ENCODE data around the gene DOCK11. TPM values are rescaled to one million over a fixed set of nuclear protein-coding genes. Genes with fewer than 3 reads are reported as not detected.
"Not testable (repeated sequence)": the region's sequence is repeated elsewhere in the genome, so short reads cannot be mapped to it uniquely, and the experiment has no call there.

The DOCK11 gene
- total and polyA plus RNA-seq, 2 experiments from 2014 or later: 11.7 to 21.9 TPM

- no peak for DNase-seq
- no peaks in the 10 kb centered on the region for H3K4me1 ChIP-seq (ENCODE audit: insufficient read depth)
- no peak overlapping the region for H3K9ac ChIP-seq
- H3K4me3 ChIP-seq: no peak overlapping the region
- WGBS, 2 experiments (ENCODE audit: low coverage in 1 of 2, low lambda C conversion rate in 2 of 2, missing lambda C conversion rate in 2 of 2): 81 to 90% methylated on average over 4 of the region's 4 CpGs
- H3K9me3 ChIP-seq (ENCODE audit: low read depth): no peaks in the 10 kb centered on the region
- H3F3A ChIP-seq (ENCODE audit: insufficient read depth): no peaks in the 10 kb centered on the region
- no peaks in the 10 kb centered on the region for H3K36me3 ChIP-seq (ENCODE audit: low read depth)
- H3K27ac ChIP-seq: no peak overlapping the region
- no peaks in the 10 kb centered on the region for H4K20me1 ChIP-seq (ENCODE audit: insufficient read depth)
- in situ Hi-C loops (cut with MboI): no loop called here
- TF ChIP-seq EZH2phosphoT487 (IDR thresholded peaks at IDR 0.05; ENCODE audit: insufficient read depth, low read depth): no peak
- no peak for TF ChIP-seq EZH2 (IDR thresholded peaks at IDR 0.05; ENCODE audit: insufficient read depth, poor library complexity, severe bottlenecking)
- H3K9me2 ChIP-seq (ENCODE audit: insufficient read depth): no peaks in the 10 kb centered on the region
- H2AFZ ChIP-seq: no peak overlapping the region
- no peaks in the 10 kb centered on the region for H3K79me2 ChIP-seq (ENCODE audit: insufficient read depth)
- no peaks in the 10 kb centered on the region for H3K27me3 ChIP-seq (replicated peaks; ENCODE audit: insufficient read depth)
- no peak overlapping the region for H3K4me2 ChIP-seq (ENCODE audit: unreplicated experiment)
Observed at GRCh38 chrX:118475903-118476302, 19.7 kb upstream of the DOCK11 start.

GRCh38 chrX:118480172-118480571 is 15.4 kb upstream of the DOCK11 start:
- Histone ChIP-seq H3K79me2 (ENCODE audit: insufficient read depth) (no peaks in the 10 kb centered on the region), H3K27ac (no peak overlapping the region), H3K9ac (no peak overlapping the region), H3K4me3 (no peak overlapping the region), H3K36me3 (ENCODE audit: low read depth) (no peaks in the 10 kb centered on the region), H3K27me3 (replicated peaks; ENCODE audit: insufficient read depth) (no peaks in the 10 kb centered on the region), H3K4me2 (ENCODE audit: unreplicated experiment) (no peak overlapping the region), H3F3A (ENCODE audit: insufficient read depth) (no peaks in the 10 kb centered on the region), H4K20me1 (ENCODE audit: insufficient read depth) (no peaks in the 10 kb centered on the region), H3K9me3 (ENCODE audit: low read depth) (no peaks in the 10 kb centered on the region), H2AFZ (no peak overlapping the region), H3K4me1 (ENCODE audit: insufficient read depth) (no peaks in the 10 kb centered on the region), H3K9me2 (ENCODE audit: insufficient read depth) (no peaks in the 10 kb centered on the region)
- TF ChIP-seq EZH2 (IDR thresholded peaks at IDR 0.05; ENCODE audit: insufficient read depth, poor library complexity, severe bottlenecking) (no peak), EZH2phosphoT487 (IDR thresholded peaks at IDR 0.05; ENCODE audit: insufficient read depth, low read depth) (no peak)
- no peak for DNase-seq
- in situ Hi-C loops (cut with MboI): no loop called here
- 86 to 100% methylated on average over 1 of the region's 1 CpG for WGBS, 2 experiments (ENCODE audit: low coverage in 1 of 2, low lambda C conversion rate in 2 of 2, missing lambda C conversion rate in 2 of 2)

GRCh38 chrX:118482384-118482783 is 13.2 kb upstream of the DOCK11 start:
- H2AFZ ChIP-seq; H3K27me3 ChIP-seq (replicated peaks; ENCODE audit: insufficient read depth); H4K20me1 ChIP-seq (ENCODE audit: insufficient read depth); H3K9me2 ChIP-seq (ENCODE audit: insufficient read depth); H3K9ac ChIP-seq; H3K4me3 ChIP-seq; H3K27ac ChIP-seq; in situ Hi-C loops (cut with MboI); DNase-seq; H3K36me3 ChIP-seq (ENCODE audit: low read depth); H3F3A ChIP-seq (ENCODE audit: insufficient read depth); H3K4me1 ChIP-seq (ENCODE audit: insufficient read depth); H3K4me2 ChIP-seq (ENCODE audit: unreplicated experiment); H3K9me3 ChIP-seq (ENCODE audit: low read depth); H3K79me2 ChIP-seq (ENCODE audit: insufficient read depth): not testable (repeated sequence)
- WGBS, 2 experiments (ENCODE audit: low coverage in 1 of 2, low lambda C conversion rate in 2 of 2, missing lambda C conversion rate in 2 of 2): 97 to 98% methylated on average over 4 of the region's 4 CpGs

GRCh38 chrX:118484216-118484903 is 11.3 kb upstream of the DOCK11 start:
- in situ Hi-C loops (cut with MboI): no loop called here
- Histone ChIP-seq H3K79me2 (ENCODE audit: insufficient read depth) (no peaks in the 10 kb centered on the region), H2AFZ (no peak overlapping the region), H3F3A (ENCODE audit: insufficient read depth) (no peaks in the 10 kb centered on the region), H3K4me3 (no peak overlapping the region), H3K9me3 (ENCODE audit: low read depth) (no peaks in the 10 kb centered on the region), H3K36me3 (ENCODE audit: low read depth) (no peaks in the 10 kb centered on the region), H3K27me3 (replicated peaks; ENCODE audit: insufficient read depth) (no peaks in the 10 kb centered on the region), H3K27ac (no peak overlapping the region), H3K4me2 (ENCODE audit: unreplicated experiment) (no peak overlapping the region), H4K20me1 (ENCODE audit: insufficient read depth) (no peaks in the 10 kb centered on the region), H3K9me2 (ENCODE audit: insufficient read depth) (no peaks in the 10 kb centered on the region), H3K9ac (no peak overlapping the region), H3K4me1 (ENCODE audit: insufficient read depth) (no peaks in the 10 kb centered on the region)
- WGBS, 2 experiments (ENCODE audit: low coverage in 1 of 2, low lambda C conversion rate in 2 of 2, missing lambda C conversion rate in 2 of 2): 82 to 84% methylated on average over 7 to 9 of the region's 9 CpGs
- TF ChIP-seq EZH2 (IDR thresholded peaks at IDR 0.05; ENCODE audit: insufficient read depth, poor library complexity, severe bottlenecking) (no peak), EZH2phosphoT487 (IDR thresholded peaks at IDR 0.05; ENCODE audit: insufficient read depth, low read depth) (no peak)
- no peak for DNase-seq

- H3K4me2 ChIP-seq (ENCODE audit: unreplicated experiment); H3K4me1 ChIP-seq (ENCODE audit: insufficient read depth); H3K36me3 ChIP-seq (ENCODE audit: low read depth); DNase-seq; in situ Hi-C loops (cut with MboI); H3F3A ChIP-seq (ENCODE audit: insufficient read depth); H4K20me1 ChIP-seq (ENCODE audit: insufficient read depth); H2AFZ ChIP-seq; H3K9ac ChIP-seq; H3K9me3 ChIP-seq (ENCODE audit: low read depth); H3K79me2 ChIP-seq (ENCODE audit: insufficient read depth); H3K27me3 ChIP-seq (replicated peaks; ENCODE audit: insufficient read depth); H3K4me3 ChIP-seq; H3K27ac ChIP-seq; H3K9me2 ChIP-seq (ENCODE audit: insufficient read depth): not testable (repeated sequence)
- 89 to 95% methylated on average over 1 of the region's 1 CpG for WGBS, 2 experiments (ENCODE audit: low coverage in 1 of 2, low lambda C conversion rate in 2 of 2, missing lambda C conversion rate in 2 of 2)
Observed at GRCh38 chrX:118486693-118487092, 8.9 kb upstream of the DOCK11 start.
